NCI-H2107 treated with DMSO at 0.1 percent for 48 hours (cell line): ENCODE data around the gene PGS1.
"Not testable (repeated sequence)": the region's sequence is repeated elsewhere in the genome, so short reads cannot be mapped to it uniquely, and the experiment has no call there.

Experiments
- DNase-seq: peaks from one replicate; lab custom pipeline; 2025; ENCODE audit not compliant: unreplicated experiment; lab: John Stamatoyannopoulos, UW

PGS1 gene

DNA sequence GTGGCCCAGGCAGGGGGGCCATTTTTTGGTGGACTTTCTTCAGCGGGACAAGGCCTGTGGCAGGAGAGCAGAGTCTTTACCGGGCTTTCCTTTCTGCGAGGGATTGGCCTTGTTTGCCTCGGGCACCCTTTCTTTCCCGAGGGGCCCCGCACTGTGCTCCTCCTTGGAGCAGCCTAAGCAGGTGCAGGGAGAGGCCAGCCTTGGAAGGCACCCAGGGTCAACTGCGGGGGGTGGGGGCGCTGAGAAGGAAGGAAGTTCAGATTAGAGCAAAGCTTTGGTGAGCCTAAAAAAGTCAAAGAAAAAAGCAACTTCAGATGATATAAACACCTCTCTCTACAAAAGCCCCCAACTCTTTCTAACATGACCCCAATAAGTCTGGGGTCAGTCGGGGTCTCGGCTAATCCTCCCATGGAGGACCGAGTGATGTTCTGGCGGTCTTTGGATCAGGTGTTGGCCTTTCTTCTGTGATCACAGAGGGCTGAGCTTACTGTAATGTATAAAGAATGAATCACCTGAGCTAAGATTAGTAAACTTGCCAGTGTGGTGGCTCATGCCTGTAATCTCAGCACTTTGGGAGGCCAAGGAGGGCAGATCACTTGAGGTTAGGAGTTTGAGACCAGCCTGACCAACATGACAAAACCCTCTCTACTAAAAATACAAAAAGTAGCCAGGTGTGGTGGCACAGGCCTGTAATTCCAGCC lies 63.0 kb downstream of the PGS1 start:
- DNase-seq = no peak

DNA sequence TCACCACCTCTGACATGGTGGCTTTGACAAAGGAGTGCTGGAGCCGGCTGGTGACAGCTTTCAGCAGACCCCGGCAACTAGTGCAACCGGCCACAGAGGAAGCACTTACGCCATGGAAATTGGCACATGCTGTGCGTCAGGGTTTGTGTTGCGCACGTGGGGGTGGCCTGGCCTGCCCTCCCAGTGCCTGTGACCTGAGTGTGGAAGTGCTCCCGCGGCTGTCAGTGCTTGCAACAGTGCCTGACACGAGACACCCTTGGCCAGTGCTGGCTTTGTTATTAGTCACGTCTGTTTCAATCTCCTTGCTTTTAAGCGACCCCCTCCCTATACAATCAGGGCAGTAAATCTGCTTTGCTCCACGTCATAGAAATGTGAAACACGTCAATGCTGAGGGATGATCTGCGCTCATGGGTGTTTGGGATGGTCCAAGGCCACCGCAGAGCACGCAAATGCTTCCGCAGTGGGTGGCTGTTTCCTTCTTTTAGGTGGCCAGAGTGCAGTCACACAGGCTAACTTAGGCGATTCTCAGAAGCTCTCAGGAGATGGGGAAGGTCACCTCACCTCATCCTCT lies 64.3 kb downstream of the PGS1 start:
- no peak for DNase-seq

DNA sequence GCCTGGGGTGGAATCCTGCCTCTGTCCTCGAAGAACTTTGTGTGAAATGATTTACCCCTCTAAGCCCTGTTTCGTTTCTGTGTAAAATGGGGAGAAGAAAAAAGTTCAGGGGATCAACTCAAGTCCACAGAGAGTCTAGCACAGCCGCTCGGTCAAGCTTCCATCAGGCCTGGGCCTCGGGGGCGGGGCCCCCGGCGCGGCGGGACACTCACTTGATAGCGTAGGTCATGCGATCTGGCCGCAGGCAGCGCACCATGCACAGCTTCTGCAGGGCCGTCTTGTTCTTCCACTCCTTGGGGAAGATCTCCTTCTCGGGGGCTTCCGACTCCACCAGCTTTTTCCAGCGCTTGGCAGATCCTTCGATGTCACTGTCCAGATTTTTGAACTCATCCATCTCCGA lies 65.9 kb downstream of the PGS1 start:
- no peak for DNase-seq

DNA sequence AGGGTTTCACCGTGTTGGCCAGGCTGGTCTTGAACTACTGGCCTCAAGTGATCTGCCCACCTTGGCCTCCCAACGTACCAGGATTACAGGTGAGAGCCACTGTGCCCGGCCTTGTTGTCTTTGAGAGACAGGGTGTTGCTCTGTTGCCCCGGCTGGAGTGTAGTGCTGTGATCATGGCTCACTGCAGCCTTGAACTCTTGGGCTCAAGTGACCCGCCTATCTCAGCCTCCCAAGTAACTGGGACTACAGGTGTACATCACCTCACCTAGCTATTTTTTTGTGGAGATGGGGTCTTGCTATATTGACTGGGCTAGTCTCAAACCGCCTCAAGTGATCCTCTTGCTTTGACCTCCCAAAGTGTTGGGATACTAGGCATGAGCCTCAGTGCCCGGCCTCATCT lies 68.4 kb downstream of the PGS1 start:
- no peak for DNase-seq

DNA sequence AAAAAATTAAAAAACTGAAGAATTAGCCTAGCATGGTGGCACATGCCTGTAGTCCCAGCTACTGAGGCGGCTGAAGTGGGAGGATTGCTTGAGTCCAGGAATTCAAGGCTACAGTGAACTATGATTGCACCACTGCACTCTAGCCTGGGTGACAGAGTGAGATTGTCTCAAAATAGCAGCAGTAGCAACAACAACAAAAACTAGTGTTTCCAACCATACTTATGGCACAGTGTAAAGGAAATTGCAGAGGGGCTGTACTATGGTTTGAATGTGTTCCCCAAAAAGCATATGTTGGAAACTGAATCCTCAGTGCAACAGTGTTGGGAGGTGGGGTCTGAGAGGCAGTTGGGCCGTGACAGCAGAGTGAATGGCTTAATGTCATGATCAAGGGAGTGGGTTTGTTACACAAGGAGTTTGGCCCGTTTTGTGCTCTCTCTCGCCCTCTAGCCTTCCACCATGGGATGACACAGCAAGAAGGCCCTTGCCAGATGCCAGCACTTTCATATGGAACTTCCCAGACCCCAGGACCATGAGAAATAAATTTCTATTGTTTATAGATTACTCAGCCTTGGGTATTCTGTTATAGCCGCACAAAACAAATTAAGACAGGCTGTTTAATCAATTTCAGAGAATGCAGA lies 70.0 kb downstream of the PGS1 start:
- no peak for DNase-seq

DNA sequence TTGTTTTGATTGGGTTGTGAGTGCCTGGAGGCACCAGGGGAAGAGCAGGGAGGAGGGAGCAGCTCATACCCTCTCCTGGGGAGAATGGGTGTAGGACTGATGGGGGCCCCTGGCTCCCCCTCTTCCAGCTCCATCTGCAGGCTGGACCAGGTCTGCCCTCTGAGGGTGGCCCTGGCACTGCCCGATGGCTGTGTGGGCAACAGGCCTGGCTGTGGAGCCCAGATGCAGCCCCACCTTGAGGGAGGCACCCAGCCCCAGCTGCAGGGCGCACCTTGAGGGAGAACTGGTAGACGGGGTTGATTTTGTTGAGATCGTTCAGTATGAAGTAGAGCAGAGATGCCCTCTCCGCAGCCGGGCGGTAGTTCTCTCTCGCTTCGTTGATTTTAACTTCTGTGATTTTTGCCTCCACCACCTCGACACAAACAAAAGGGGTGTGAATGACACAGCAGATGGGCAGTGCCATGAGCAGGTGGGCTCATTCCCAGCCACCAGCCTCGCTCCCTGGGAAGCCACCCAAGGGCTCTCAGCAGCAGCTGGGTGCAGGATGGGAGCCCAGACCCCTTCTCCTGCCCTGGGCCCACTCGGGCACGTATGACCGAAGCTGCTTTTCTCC lies 71.6 kb downstream of the PGS1 start:
- no peak for DNase-seq

DNA sequence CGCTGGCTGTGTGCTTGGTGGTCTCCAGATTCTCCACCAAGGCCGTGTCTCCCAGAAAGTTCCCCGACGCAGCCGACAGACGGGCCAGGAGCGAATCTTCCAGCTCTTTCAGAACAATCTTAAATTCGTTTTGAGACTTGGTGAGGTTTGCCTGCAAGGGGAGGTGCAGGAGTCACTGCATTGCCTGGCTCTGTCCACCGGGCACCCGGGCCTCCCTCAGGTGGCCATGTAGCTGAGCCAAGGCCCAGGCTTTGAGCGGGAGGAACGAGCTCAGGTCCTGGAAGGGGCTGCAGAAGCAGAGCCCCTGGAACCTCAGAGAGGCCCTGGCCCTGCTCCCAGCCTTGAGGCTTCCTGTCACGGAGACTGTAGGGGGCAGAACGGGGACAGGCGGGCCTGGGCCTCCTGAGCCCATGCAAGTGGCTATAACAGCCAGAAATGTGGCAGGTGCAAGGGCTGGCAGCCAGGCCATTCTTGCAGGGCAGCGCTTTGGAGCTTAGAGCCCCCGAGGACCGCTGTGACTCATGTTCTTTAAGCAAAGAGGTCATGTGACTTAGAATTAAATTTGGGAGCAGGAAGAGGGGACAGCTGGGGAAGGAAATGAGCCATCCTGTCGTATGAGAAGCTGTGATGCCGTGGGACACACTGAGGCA lies 72.4 kb downstream of the PGS1 start:
- no peak for DNase-seq

DNA sequence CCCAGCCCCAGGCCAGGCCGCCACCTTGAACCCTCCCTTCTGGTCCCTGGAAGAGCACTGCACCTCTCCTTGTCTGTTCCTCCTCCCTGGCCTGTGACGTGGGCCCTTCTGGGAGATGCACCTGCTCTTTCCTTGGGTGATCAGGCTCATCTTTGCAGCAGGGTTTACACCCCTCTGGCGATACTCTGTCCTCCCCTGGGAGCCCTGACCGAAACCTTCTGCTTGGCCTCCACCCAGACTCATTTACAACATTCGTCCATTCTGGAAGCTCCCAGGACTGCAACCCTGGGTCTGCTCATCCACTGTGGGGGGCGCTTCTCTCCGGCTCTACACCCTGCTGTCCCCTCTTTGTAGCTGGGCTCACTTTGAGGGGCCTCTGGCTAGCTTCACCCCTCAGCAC lies 73.3 kb downstream of the PGS1 start:
- no peak for DNase-seq

DNA sequence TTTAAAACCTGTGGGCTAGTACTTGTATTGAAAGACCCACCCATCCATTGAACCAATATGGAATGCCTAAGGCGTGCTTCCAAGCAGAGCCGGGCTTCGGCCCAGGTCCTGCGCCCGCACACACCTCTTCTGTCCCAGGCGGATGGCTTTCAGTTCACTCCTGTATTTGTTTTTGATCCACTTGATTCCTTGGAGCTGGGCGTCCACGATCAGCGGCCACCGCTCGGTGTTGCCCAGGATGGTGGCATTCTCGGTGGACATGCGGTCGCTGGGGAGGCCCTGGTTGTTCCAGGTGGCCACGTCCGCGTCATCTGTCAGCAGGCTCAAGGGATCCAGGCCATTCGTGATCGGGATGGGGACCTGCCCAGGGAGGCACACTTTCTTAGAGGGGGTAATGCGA lies 75.9 kb downstream of the PGS1 start:
- DNase-seq = no peak

DNA sequence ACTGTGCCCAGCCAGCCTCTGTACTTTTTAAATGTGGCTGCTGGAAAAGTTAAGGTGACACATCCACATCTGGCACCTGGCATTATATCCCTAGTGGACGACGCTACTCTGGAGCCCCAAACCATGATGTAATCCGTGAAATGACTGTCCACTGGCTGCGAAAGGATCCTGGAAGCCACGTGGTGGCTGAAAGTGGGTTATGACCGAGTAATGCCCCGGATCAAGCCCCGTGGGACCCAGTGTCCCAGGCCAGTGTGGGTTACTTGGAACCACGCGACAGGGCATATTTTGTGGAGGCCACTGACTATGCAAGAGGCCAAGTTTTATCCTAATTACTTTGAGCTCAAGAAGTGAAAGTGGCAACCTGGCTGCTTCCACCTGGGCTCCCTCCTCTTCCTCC lies 79.6 kb downstream of the PGS1 start:
- no peak for DNase-seq

DNA sequence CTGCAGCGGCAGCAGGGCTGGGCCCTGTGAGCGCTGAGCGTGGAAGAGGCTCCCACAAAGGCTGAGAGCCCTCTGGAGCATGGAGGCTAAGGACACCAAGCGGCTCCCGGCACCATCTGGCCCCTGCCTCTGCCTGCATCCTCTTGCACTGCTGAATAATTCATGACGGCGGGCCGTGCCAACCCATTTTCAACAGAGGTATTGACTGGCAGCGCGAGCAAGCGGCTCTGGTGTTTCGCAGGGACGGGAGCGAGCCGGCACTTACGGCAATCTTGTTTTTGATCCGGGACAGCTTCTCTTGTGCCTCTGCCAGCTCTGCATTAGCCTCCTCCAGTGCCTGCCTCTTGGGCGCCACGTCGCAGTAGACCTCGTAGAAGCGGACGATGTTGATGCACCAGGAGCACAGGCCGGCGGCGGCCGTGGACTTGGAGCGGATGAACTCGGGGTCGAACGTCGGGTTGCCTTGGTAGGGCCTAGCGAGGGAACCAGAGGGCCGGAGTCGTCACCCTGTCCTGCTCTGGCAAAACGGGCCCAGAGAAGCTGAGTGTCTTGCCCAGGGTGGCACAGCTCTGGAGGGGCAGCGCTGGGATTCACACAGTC lies 80.4 kb downstream of the PGS1 start:
- DNase-seq = no peak

DNA sequence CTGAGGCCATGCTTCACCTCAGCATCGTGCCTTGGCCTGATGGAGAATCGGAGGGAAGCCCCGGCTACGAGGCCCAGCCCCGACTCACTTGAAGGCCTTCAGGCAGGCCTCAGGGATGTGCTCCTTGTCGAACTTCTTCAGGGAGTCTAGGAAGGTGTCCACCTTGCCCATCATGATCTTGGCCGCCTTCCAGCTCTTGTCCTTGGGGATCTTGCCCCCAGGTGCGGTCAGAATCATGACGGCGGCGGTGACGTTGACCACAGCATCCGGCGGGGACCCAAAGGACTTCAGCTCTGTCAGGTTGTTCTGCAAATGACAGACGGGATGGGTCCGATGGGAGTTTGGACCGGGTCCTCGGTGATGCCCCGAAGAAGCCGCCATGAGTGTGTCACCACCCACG lies 81.2 kb downstream of the PGS1 start:
- no peak for DNase-seq

DNA sequence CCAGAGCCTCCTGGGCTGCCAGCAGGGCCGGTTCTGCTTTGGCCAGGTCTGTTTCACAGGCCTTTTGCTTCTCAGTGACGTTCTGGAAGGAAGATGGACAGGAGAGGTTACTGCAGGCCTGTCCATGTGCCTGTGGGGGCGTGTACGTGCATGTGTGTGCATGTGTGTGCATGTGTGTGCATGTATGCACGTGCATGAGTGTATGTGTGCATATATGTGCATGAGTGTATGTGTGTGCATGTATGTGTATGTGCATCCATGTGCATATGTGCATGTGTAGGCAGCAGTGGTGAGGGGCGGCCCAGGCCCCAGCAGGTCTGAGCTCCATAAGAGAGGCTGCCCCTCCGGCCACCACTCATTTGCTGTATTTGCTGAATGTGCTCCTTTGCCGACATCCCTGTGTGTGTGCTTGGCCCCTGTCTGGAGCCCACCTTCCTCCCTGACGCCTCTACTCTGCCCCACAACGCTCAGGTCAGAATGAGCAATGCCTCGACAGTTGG lies 81.8 kb downstream of the PGS1 start:
- DNase-seq = no peak

DNA sequence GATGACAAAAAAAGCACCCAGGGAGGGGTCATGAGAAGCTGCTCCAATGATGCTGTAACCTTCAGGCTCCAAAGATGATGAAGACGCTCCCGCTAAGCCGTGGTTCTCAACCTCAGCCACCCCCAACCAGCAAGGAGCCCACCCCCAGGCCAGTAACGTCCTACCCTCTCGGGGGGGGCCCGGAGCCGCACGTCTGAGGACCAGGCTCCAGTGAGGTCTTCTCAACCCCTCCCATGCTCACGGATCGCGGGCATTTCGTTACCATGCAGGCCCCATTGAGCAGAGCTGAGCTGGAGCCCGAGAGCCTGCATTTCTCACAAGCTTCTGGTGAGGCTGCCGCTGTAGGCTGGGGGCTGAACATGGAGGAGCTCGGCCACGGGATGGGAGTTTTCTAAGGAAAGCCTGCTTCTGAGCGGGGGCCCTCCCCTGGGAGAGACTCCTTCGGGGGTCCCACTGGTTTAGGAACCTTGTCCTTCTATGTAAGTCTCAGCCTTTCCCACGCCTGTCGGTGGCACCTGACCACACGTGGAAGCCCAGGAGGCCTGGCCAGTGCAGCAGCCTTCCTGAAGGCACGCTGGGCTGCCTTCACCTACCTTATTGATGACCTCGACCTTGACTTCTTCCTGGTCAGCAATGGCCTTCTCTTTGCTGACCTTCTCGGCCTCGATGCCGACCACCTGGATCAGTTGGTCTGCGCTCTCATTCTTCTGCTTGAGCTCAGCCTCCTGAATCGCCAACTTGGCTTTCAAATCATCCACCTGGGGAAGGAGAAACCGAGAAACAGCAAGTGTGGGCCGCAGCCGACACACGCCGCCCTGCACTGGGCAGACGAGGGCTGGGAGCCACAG lies 82.7 kb downstream of the PGS1 start:
- DNase-seq = no peak

DNA sequence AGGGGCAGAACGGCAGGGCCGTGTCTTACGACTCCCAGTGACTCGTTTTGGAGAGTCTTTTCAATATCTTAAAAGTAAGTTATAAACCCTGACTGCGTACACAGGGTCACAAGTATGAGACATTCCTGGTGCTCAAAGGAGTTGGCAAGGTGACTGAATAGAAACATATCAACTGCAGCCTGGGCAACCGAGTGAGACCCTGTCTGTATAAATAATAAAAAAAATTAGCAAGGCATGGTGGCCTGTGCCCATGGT lies 83.3 kb downstream of the PGS1 start:
- DNase-seq = no peak

DNA sequence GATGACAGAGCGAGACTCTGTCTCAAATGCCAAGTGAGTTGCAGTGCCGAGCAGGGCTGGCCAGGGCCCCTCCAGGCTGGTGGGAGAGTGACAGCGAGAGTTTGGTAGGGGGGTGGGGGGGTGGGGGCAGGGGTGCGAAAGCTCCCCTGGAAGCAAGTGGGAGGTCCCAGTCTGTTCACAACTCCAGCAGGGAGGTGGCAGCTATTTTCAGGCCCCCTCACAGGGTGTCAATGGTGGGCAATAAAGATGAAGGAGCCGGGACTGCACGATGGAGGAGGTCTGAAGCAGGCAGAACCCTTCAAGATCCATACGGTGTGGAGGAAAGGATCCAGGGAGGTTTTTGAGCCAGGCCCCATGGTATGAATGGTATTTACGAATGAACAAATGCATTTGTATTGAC lies 83.7 kb downstream of the PGS1 start:
- no peak for DNase-seq

DNA sequence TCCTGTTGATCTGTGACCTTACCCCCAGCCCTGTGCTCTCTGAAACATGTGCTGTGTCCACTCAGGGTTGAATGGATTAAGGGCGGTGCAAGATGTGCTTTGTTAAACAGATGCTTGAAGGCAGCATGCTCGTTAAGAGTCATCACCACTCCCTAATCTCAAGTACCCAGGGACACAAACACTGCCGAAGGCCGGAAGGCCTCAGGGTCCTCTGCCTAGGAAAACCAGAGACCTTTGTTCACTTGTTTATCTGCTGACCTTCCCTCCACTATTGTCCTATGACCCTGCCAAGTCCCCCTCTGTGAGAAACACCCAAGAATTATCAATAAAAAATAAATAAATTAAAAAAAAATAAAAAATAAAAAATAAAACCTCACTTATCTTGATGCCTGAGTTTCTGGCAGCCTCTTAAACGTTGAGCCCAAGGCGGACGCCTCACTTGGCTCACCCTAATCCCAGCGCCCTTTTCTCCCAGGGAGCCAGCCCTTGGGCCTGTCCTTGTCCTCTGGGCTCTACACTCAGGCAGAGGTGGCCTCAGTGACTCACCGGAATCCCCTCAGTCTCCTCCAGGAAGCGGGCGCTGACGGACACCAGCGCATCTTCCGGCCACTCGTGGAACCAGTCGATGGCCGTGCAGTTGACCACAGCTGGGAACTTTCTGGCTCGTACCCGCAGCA lies 87.8 kb downstream of the PGS1 start:
- DNase-seq = not testable (repeated sequence)

DNA sequence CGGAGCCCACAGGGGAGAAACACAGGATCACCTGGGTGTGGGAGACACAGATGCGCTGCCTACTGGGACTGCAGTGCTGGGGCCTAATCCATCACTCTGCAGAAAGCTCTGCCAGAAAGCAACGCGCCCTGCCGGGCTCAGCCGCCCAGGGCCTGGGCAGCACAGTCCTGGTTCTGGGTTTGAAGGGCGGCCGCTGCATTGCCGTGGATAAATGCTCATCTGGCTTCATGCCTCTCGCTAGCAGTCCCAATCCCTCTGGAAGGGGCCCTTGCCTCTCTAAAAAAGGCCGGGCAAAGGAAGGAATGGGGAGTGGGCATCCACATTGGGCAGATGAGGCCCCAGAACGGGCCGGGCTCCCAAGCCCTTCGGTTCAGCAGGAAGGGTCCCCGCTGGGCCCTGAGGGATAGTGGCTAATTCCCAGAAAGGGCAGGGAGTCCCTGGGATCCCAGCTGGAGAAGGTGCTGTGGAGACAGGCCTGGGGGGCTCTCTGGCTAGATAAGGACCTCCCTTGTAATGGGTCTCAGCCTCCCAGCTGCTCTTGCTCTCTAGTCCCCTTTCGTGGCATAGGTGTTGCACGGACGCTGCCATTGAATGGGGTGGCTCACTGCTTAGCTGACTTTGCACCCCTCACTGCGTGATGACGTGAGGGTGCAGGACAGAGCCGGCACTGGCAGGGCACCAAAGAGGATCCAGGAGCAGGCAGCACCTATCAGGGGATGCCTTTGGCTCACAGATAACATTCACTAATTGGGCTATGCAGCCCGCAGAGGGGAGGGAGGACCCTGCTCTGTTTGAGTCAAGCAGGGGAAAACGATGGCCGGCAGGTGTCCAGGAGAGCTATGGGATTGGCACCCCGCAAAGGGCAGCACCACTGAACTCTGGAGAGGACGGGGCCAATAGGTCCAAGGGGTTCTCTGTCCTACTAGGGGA lies 88.6 kb downstream of the PGS1 start:
- DNase-seq = no peak

DNA sequence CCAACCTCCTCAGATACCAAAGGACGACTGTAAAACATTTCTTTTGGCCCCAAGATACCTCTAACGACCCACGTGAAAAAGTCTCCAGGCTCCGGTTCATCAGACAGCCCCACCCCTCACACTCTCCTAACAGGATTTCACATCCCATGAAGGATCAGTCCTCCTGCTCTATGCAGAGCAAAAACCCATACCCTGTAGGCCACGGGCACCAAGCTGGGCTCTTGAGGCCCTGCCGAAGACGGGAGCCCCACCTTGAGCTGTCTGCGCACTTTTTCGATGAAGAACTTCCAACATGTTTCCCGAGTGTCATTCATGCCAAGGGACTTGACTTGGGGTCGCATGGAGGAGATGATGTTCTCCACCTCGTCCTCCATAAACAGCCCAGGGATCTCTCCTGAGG lies 89.9 kb downstream of the PGS1 start:
- DNase-seq = no peak
